Urinary bladder (tissue), 4 donors: ENCODE results near the gene RIC8B. TPM values are rescaled to one million over a fixed set of nuclear protein-coding genes. Genes with fewer than 3 reads are reported as not detected.

ENCODE experiments used
- DNase-seq: peaks from one replicate; pipeline ENCODE4 v3.0.0-alpha.2; 2015; ENCODE audit errors: extremely low spot score
- H3K27ac ChIP-seq: one replicate; pipeline ENCODE4 v1.5.1; 2013; ENCODE audit warnings: low read depth, mild to moderate bottlenecking, moderate library complexity
- H3K36me3 ChIP-seq: one replicate; pipeline ENCODE4 v1.6.1; 2013; ENCODE audit warnings: mild to moderate bottlenecking, moderate library complexity; ENCODE audit not compliant: insufficient read depth
- H3K4me1 ChIP-seq: one replicate; pipeline ENCODE4 v1.6.1; 2013; ENCODE audit warnings: mild to moderate bottlenecking, moderate library complexity; ENCODE audit not compliant: insufficient read depth
- H3K4me3 ChIP-seq: one replicate; pipeline ENCODE4 v1.5.1; 2013; ENCODE audit warnings: low read depth, low read length
- WGBS: extraction: QIAGEN DNeasy Blood & Tissue Kit; methylation state at CpG from one replicate; pipeline ENCODE4 v1.1.7; 2013; 5-methylcytosine and 5-hydroxymethylcytosine counted together
- polyA plus RNA-seq: library from polyadenylated mRNA; stranded (reverse); fragments of 200-250 nt; gene quantifications from one replicate; pipeline ENCODE4 v1.2.3, GENCODE V29; 2013
- total RNA-seq: library from RNA; depleted of rRNA; stranded (reverse); fragments of >200 nt; gene quantifications from one replicate; pipeline ENCODE4 v1.2.3, GENCODE V29; 2014
- donor health status: healthy with polysubstance abuse.
- donor health status: healthy.

Gene RIC8B
- total and polyA plus RNA-seq, 2 donors, result 10.5 to 28.9 TPM

- H3K27ac ChIP-seq, result no peak overlapping the region
- no peak for DNase-seq
- no peak overlapping the region for H3K4me3 ChIP-seq
- H3K36me3 ChIP-seq, result no peaks in the 10 kb centered on the region
- no peaks in the 10 kb centered on the region for H3K4me1 ChIP-seq
- WGBS, result 65% methylated on average over 13 of the region's 13 CpGs
Observed at GRCh38 chr12:106897981-106898901, 123.8 kb downstream of the RIC8B start.

- no peak for DNase-seq
- Histone ChIP-seq H3K36me3 (no peaks in the 10 kb centered on the region), H3K4me3 (no peak overlapping the region), H3K27ac (no peak overlapping the region), H3K4me1 (no peaks in the 10 kb centered on the region)
- 83% methylated on average over 6 of the region's 6 CpGs for WGBS
Observed at GRCh38 chr12:106900554-106900953, 126.1 kb downstream of the RIC8B start.

- no peak for DNase-seq
- Histone ChIP-seq H3K36me3 (no peaks in the 10 kb centered on the region), H3K27ac (no peak overlapping the region), H3K4me1 (no peaks in the 10 kb centered on the region), H3K4me3 (no peak overlapping the region)
- WGBS, result 67% methylated on average over 1 of the region's 1 CpG
Observed at GRCh38 chr12:106901276-106901675, 126.8 kb downstream of the RIC8B start.

- 91% methylated on average over 11 of the region's 11 CpGs for WGBS
- Histone ChIP-seq H3K4me3 (no peak overlapping the region), H3K36me3 (no peaks in the 10 kb centered on the region)
Observed at GRCh38 chr12:106902053-106902452, 127.6 kb downstream of the RIC8B start.

GRCh38 chr12:106903241-106903945 lies 128.9 kb downstream of the RIC8B start:
- Histone ChIP-seq H3K4me1 (no peaks in the 10 kb centered on the region), H3K27ac (no peak overlapping the region), H3K4me3 (peak overlapping the region; percentile 27), H3K36me3 (no peaks in the 10 kb centered on the region)
- DNase-seq, result no peak
- WGBS, result 4% methylated on average over 28 of the region's 28 CpGs

More at GRCh38 chr12:106902053-106902452, 127.6 kb downstream of the RIC8B start:
- no peak overlapping the region for H3K27ac ChIP-seq
- H3K4me1 ChIP-seq, result no peaks in the 10 kb centered on the region
- DNase-seq, result no peak

- Histone ChIP-seq H3K4me3 (no peak overlapping the region), H3K36me3 (no peaks in the 10 kb centered on the region), H3K27ac (no peak overlapping the region), H3K4me1 (no peaks in the 10 kb centered on the region)
- WGBS, result 88% methylated on average over 2 of the region's 2 CpGs
- DNase-seq, result no peak
Observed at GRCh38 chr12:106906715-106907114, 132.2 kb downstream of the RIC8B start.

GRCh38 chr12:106907411-106907810 lies 132.9 kb downstream of the RIC8B start:
- no peaks in the 10 kb centered on the region for H3K4me1 ChIP-seq
- no peak overlapping the region for H3K27ac ChIP-seq
- no peak for DNase-seq
- no peaks in the 10 kb centered on the region for H3K36me3 ChIP-seq
- no peak overlapping the region for H3K4me3 ChIP-seq
- 73% methylated on average over 5 of the region's 5 CpGs for whole genome bisulfite sequencing

GRCh38 chr12:106907846-106908245 lies 133.4 kb downstream of the RIC8B start:
- H3K36me3 ChIP-seq, result no peaks in the 10 kb centered on the region

GRCh38 chr12:106908561-106908960 lies 134.1 kb downstream of the RIC8B start:
- Histone ChIP-seq H3K36me3 (no peaks in the 10 kb centered on the region), H3K27ac (no peak overlapping the region), H3K4me1 (no peaks in the 10 kb centered on the region), H3K4me3 (no peak overlapping the region)
- DNase-seq, result no peak
- 85% methylated on average over 3 of the region's 3 CpGs for WGBS

More at GRCh38 chr12:106907846-106908245, 133.4 kb downstream of the RIC8B start:
- no peak for DNase-seq
- Histone ChIP-seq H3K27ac (no peak overlapping the region), H3K4me3 (no peak overlapping the region), H3K4me1 (no peaks in the 10 kb centered on the region)
- WGBS, result 82% methylated on average over 4 of the region's 4 CpGs

GRCh38 chr12:106910202-106910601 lies 135.7 kb downstream of the RIC8B start:
- no peak overlapping the region for H3K27ac ChIP-seq
- no peaks in the 10 kb centered on the region for H3K36me3 ChIP-seq
- H3K4me1 ChIP-seq, result no peaks in the 10 kb centered on the region
- no peak overlapping the region for H3K4me3 ChIP-seq
- WGBS, result 97% methylated on average over 1 of the region's 1 CpG
- no peak for DNase-seq

GRCh38 chr12:106911581-106911980 lies 137.1 kb downstream of the RIC8B start:
- H3K4me1 ChIP-seq, result no peaks in the 10 kb centered on the region
- no peak overlapping the region for H3K4me3 ChIP-seq
- H3K36me3 ChIP-seq, result no peaks in the 10 kb centered on the region
- no peak overlapping the region for H3K27ac ChIP-seq
- no peak for DNase-seq
- 83% methylated on average over 6 of the region's 6 CpGs for WGBS

- DNase-seq, result no peak
- no peaks in the 10 kb centered on the region for H3K4me1 ChIP-seq
- no peak overlapping the region for H3K27ac ChIP-seq
- H3K36me3 ChIP-seq, result no peaks in the 10 kb centered on the region
- no peak overlapping the region for H3K4me3 ChIP-seq
- 93% methylated on average over 10 of the region's 10 CpGs for WGBS
Observed at GRCh38 chr12:106913456-106913855, 139.0 kb downstream of the RIC8B start.

GRCh38 chr12:106914796-106915634 lies 140.5 kb downstream of the RIC8B start:
- H3K27ac ChIP-seq, result no peak overlapping the region
- no peaks in the 10 kb centered on the region for H3K36me3 ChIP-seq
- H3K4me1 ChIP-seq, result no peaks in the 10 kb centered on the region
- H3K4me3 ChIP-seq, result no peak overlapping the region
- 87% methylated on average over 3 of the region's 3 CpGs for WGBS
- DNase-seq, result no peak
